Cardiac fibroblast (primary cell): ENCODE results near the gene ALG1.

Experiments used
- DNase-seq, 2 donors: peaks; one replicate each; pipeline versions ENCODE4 v3.0.0 to v3.0.0-alpha.2; 2010; ENCODE audit warnings: low read depth in 2 of 2
- H3K4me3 ChIP-seq, 2 donors: replicated peaks in 1 of 2; 1 replicate in 1 of 2; 2 replicates in 1 of 2; pipeline ENCODE4 v1.5.1; 2011; ENCODE audit warnings: low read depth in 2 of 2, low read length in 2 of 2, mild to moderate bottlenecking in 2 of 2, moderate library complexity in 1 of 2
- CTCF ChIP-seq: IDR thresholded peaks from one replicate; pipeline ENCODE4 v1.5.1; 2011; ENCODE audit warnings: low read depth, mild to moderate bottlenecking, low read length, inconsistent platforms

Gene ALG1

GRCh38 chr16:5071681-5072333, at the start of gene ALG1:
ALG1 (plus strand) TSS chr16:5071843; CDS start chr16:5071850, 7 bp downstream.
- DNase-seq, result peak; percentile 90
- no peak for TF ChIP-seq CTCF
- peak within 1 kb of the TSS; percentile 78 to 79 for H3K4me3 ChIP-seq

GRCh38 chr16:5022521-5022920, 49.1 kb upstream of the ALG1 start:
- H3K4me3 ChIP-seq, result no peak overlapping the region
- no peak for TF ChIP-seq CTCF
- DNase-seq, result no peak

- peak in 1 of 2 donors; percentile 42 for DNase-seq
- TF ChIP-seq CTCF, result peak; percentile 3
- H3K4me3 ChIP-seq, result no peak overlapping the region
These were observed 47.0 kb upstream of the ALG1 start for GRCh38 chr16:5024632-5025031.

- no peak for TF ChIP-seq CTCF
- peak in 1 of 2 donors; percentile 17 for DNase-seq
- H3K4me3 ChIP-seq, result no peak overlapping the region
These were observed 46.4 kb upstream of the ALG1 start for GRCh38 chr16:5025171-5025632.

GRCh38 chr16:5026664-5027063, 45.0 kb upstream of the ALG1 start:
- no peak overlapping the region for H3K4me3 ChIP-seq
- no peak for TF ChIP-seq CTCF
- no peak for DNase-seq

- TF ChIP-seq CTCF, result no peak
- no peak for DNase-seq
- no peak overlapping the region for H3K4me3 ChIP-seq
These were observed 44.6 kb upstream of the ALG1 start for GRCh38 chr16:5027086-5027485.
